RPMI7951 (cell line): ENCODE data around the gene GREM2. TPM values are rescaled to one million over a fixed set of nuclear protein-coding genes. Genes with fewer than 3 reads are reported as not detected.

Source experiments
- DNase-seq: peaks from one replicate; pipeline ENCODE4 v3.0.0-alpha.2; 2012; ENCODE audit warnings: low read depth
- total RNA-seq: library from RNA; depleted of rRNA; stranded (reverse); fragments of >200 nt; shearing (Covaris generic); gene quantifications from 2 replicates; pipeline ENCODE4 v1.2.3, GENCODE V29; 2014

The GREM2 gene
- total RNA-seq, 1 experiment from 2014 or later = not detected

DNA sequence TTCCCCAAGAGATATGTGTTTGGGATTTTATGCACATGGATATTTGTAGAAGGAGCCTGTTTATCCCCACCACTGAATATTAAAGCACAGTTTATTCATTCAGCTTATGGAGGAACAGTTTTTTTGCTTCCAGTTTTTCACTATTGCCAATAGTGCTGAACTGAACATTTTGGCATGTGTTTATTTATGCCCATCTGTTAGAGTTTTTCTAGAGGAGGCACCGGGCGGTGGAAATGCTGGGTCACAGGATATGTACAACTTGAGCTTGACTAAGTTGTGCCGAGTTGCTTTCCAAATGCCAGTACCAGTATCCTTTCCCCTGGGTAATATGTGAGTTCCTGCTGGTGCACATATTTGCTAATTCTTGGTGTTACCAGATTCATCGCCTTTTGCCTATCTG, 111.3 kb downstream of the GREM2 start:
- DNase-seq = peak; percentile 41

DNA sequence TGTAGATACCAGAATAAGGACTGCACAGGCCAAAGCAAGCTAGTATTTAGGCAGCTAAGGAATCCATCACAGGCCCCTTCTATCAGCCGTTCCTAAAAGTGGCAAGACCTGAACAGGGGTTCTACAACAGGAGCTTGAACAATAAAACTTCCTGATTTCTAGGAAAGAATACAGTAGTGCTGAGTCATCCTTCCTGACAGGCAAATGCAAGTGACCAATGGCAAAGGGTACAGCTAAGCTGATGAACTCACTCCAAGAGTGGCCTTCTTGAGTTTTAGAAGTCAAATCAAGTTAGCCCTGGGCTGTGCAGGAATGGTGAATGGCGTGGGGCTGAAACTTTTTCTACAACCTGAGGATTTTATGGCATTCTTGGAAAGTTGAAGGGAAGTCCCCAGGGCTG, 112.9 kb downstream of the GREM2 start:
- peak; percentile 76 for DNase-seq

- no peak for DNase-seq
These were observed 113.6 kb downstream of the GREM2 start for GRCh38 chr1:240498335-240498734.

DNA sequence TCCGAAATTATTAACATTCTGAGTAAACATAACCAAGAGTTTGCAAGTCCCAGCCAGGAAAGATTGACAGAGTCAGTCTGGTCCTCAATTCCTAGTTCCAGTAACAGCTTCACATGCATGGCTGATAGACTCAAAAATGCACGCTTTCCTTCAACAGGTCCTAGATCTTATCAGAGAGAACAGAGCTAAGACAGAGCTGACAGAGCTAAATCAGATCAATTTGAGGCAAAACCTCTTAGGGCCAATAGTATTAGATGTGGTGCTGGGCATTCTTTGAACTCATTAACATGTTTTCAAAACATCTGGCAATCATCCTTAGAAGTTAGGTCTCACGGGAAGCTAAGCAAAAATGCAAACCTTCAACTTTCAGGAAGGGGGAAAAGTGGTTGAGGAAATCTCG, 114.0 kb downstream of the GREM2 start:
- DNase-seq = no peak

GRCh38 chr1:240496941-240497340, 115.0 kb downstream of the GREM2 start:
- DNase-seq = no peak

DNA sequence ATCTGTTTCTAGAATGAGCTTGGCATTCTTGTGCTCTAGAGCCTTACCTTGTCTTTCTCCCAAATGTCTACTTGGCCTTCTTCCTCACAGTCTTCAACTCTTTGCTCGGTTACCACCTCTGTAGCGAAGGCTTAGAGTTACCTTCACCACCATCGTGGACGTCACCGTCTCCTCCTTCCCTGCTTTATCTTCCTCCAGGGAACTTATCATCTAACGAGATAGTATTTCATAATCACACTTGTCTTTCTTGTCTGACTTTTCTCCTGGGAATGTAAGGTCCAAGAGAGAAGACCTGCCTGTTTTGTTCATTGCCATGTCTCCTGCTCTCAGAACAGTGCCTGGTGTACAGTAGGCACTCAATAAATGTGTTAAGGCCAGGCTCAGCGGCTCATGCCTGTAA, 115.6 kb downstream of the GREM2 start:
- no peak for DNase-seq

DNA sequence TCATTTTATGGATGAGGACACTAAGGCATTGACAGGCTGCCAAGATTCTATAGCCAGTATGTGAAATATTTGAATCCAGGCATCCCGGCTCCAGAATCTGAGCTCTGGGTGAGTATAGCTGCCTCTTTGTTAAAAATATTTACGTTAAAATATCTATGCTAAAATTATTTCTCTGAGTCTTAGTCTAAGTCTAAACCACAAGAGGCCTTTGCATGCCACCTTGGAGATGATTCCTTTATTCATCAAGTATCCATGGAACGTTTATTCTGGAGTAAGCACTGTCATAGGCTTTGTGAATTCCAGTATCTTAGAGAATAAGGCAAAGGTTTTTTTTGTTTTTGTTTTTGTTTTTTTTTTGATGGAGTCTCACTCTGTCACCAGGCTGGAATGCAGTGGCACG, 116.4 kb downstream of the GREM2 start:
- no peak for DNase-seq

DNA sequence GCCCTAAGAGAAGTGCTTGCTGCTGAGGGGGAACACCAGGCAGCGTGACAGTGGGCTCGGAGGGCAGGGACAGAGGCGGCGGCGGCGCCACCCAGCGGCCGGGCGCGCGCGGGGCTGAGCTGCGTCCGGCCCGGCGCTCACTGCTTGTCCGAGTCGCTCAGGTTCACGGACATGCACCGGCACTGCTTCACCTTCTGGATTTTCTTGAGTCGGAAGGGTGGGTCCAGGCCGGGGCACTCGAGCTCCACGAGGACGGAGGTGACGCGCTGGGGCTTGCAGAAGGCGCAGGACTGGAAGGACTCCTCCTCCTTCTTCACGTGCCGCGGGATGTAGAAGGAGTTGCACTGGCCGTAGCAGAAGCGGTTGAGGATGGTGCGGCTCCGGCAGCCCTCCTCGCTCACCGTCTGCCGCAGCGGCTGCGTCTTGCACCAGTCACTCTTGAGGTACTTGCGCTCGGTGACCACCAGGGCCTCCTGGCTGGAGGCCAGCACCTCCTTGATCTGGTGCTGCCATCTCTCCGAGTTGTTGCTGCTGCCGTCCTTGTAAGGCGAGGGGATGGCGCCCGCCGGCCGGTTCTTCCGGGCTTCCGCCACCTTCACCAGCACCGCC, 119.0 kb downstream of the GREM2 start:
- DNase-seq = no peak

DNA sequence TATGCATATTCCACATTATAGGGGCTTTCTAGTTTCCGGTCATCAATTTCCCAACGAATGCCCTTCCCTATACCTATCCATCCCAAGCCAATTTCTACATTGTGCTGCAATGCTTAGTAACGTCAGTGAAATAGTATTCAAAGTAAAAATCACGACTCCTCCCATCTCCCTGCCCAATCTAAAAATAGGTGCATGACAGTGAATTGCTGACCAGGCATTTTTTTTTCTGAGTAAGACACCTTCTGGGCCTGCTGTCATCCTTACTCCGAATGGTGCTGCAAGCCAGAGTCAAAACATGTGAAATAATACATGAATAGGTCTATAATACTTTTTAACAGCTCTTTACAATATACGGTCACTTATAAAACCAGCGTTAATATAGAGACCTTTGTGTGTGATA, 120.2 kb downstream of the GREM2 start:
- no peak for DNase-seq

- DNase-seq = peak; percentile 72
These were observed 120.8 kb downstream of the GREM2 start for GRCh38 chr1:240491156-240491555.

DNA sequence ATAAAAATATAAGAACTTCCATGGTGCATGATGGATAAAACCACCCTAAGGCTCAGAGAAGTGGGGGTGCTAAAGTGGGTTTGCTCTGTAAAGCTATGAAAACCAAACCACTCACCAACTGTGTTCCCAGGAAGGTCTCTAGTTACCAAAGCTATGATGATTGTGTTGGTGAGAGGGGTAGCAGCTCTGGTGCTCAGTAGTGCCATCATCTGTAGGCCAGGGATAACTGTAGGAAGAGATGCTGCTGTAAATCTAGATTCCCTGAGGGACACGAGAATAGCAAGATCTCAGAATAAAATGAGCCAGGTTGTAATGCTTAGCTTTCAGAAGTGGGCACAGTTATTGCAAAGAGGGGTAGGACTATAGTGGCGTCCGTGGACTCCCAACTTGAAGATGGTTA, 124.5 kb downstream of the GREM2 start:
- DNase-seq = no peak

GRCh38 chr1:240486611-240487010, 125.3 kb downstream of the GREM2 start:
- DNase-seq = no peak

- DNase-seq = no peak
These were observed 127.0 kb downstream of the GREM2 start for GRCh38 chr1:240484804-240485443.

DNA sequence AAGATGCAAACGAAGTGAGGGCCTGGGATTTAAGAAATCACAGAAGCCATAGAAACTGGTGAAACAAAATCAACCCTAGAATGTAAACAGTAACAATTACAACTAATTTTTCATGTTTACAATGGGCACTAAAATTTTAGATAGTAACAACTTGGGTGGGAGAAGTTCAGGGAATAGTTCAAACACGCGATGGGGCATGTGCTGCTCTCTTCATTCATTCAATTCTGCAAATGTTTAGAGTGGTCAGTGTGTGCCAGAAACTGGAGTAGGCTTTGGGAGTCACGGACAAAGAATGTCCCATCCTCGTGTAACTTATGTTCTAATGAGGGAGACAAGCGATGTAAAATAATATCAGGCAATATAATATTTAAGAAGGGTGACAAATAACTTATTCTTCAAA, 133.4 kb downstream of the GREM2 start:
- no peak for DNase-seq

DNA sequence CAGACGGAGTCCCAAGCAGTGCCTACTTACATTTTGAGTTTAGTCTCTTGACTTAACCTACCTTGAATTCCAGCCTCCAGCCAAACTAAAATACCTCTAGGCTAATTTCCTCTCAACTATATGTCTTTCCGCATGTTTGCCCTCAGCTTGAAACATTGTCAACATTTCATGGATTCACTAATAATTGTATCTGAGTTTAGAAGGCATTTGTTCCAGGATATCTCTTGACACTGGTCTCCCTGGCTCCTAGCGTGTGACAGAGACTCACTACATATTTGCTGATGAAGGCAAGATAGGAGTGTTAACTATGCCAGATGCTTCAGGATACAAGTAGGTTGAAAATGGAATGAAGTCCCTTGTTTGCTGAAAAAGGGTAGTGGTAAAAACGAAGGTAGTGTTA, 136.1 kb downstream of the GREM2 start:
- DNase-seq = no peak

GRCh38 chr1:240474133-240474614, 137.8 kb downstream of the GREM2 start:
- DNase-seq = peak; percentile 33

- DNase-seq = no peak
These were observed 143.3 kb downstream of the GREM2 start for GRCh38 chr1:240468656-240469055.

GRCh38 chr1:240467895-240468294, 144.1 kb downstream of the GREM2 start:
- DNase-seq = no peak

- DNase-seq = no peak
These were observed 145.4 kb downstream of the GREM2 start for GRCh38 chr1:240466509-240466908.

DNA sequence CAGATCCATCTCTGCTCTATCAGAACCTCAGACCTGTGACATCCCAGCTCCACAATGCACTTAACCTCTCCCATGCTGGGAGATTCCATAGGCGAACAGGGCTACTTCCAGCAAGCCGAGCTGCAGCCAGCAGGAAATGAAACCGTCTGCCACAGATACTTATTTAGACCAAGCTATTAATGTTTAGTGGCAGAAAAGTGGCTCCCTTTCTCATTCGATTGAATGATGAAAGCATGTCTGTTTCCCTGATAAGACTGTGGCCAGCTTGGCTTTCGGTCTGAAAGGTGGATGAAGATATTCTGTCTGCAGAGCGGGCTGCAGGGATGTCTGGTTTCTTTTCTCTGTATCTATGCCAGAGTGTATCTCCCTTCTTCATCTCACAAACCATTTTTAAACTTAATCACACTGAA, 146.4 kb downstream of the GREM2 start:
- DNase-seq = no peak

GRCh38 chr1:240464099-240464498, 147.9 kb downstream of the GREM2 start:
- no peak for DNase-seq

GRCh38 chr1:240462766-240463395, 149.1 kb downstream of the GREM2 start:
- DNase-seq = no peak

- DNase-seq = no peak
These were observed 149.7 kb downstream of the GREM2 start for GRCh38 chr1:240462277-240462676.
